Suprapubic skin (tissue), 4 donors: Measurements from ENCODE around the gene KDM6B. TPM values are rescaled to one million over a fixed set of nuclear protein-coding genes. Genes with fewer than 3 reads are reported as not detected.

Source experiments
- DNase-seq, 2 donors: peaks; one replicate each; pipeline ENCODE4 v3.0.0-alpha.2; 2019; ENCODE audit warnings: low spot score in 2 of 2
- H3K27ac ChIP-seq: fragments of 200-600 bp; sonication (generic); one replicate; pipeline ENCODE4 v1.5.1; 2019
- H3K27me3 ChIP-seq: fragments of 200-600 bp; sonication (generic); one replicate; pipeline ENCODE4 v1.5.1; 2019
- H3K36me3 ChIP-seq: fragments of 200-600 bp; sonication (generic); one replicate; pipeline ENCODE4 v1.5.1; 2019
- H3K4me1 ChIP-seq: fragments of 200-600 bp; sonication (generic); one replicate; pipeline ENCODE4 v1.5.1; 2019
- H3K4me3 ChIP-seq: fragments of 200-600 bp; sonication (generic); one replicate; pipeline ENCODE4 v1.5.1; 2019; ENCODE audit warnings: mild to moderate bottlenecking
- H3K9me3 ChIP-seq: fragments of 200-600 bp; sonication (generic); one replicate; pipeline ENCODE4 v1.5.1; 2019
- EP300 ChIP-seq: sonication (generic); formaldehyde crosslinking; IDR thresholded peaks from one replicate; pipeline ENCODE4 v1.6.1; 2017; ENCODE audit warnings: antibody characterized with exemption
- POLR2A ChIP-seq, 2 donors: fragments of 450-650 bp; IDR thresholded peaks; one replicate each; pipeline ENCODE4 v1.6.1; 2017; ENCODE audit warnings: antibody characterized with exemption in 2 of 2, mild to moderate bottlenecking in 2 of 2, moderate library complexity in 2 of 2
- POLR2AphosphoS5 ChIP-seq, 3 donors: sonication (generic); formaldehyde crosslinking; IDR thresholded peaks; one replicate each; pipeline ENCODE4 v1.6.1; 2017; ENCODE audit warnings: antibody characterized with exemption in 3 of 3
- WGBS: methylation state at CpG from one replicate; pipeline ENCODE4 v1.1.5; 2018; 5-methylcytosine and 5-hydroxymethylcytosine counted together
- total RNA-seq, 4 donors: library from RNA; depleted of rRNA; stranded (reverse); fragments of >200 nt; gene quantifications; one replicate each; pipeline ENCODE4 v1.1.0, GENCODE V29; 2016
- TF ChIP-seq, protein P1 (sequence below), 2 donors: fragments of 200-600 bp in 1 of 2; fragments of 450-650 bp in 1 of 2; sonication (generic) in 1 of 2; IDR thresholded peaks; one replicate each; pipeline ENCODE4 v1.5.1; 2016 to 2019; ENCODE audit warnings: antibody characterized with exemption in 2 of 2, mild to moderate bottlenecking in 1 of 2, moderate library complexity in 1 of 2

Gene KDM6B
- total RNA-seq, 4 donors from 2014 or later, result 21.4 to 31.0 (median 26.7) TPM

DNA sequence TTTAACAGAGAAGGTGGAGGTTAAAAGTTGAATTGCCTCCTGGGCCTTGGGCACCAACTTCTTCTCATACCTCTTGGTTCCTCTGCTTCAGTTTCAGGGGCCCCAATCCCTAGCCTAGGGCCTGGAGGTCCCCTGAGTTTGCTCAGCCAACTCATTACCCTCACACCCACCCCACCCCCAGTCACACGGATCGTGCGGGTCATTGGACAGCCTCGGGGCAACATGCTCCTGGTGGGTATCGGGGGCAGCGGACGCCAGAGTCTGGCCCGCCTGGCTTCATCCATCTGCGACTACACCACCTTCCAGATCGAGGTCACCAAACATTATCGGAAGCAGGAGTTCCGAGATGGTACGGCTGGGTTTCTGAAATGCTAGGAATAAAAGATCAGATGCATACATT is 36.0 kb upstream of the KDM6B start:
- H3K27me3 ChIP-seq, result peaks cover 2% of the 10 kb centered on the region
- WGBS, result 76% methylated on average over 13 of the region's 13 CpGs
- DNase-seq, result no peak
- no peak overlapping the region for H3K27ac ChIP-seq
- H3K36me3 ChIP-seq, result no peaks in the 10 kb centered on the region
- no peaks in the 10 kb centered on the region for H3K4me1 ChIP-seq
- no peak overlapping the region for H3K4me3 ChIP-seq
- no peaks in the 10 kb centered on the region for H3K9me3 ChIP-seq
- TF ChIP-seq, protein P1, sequence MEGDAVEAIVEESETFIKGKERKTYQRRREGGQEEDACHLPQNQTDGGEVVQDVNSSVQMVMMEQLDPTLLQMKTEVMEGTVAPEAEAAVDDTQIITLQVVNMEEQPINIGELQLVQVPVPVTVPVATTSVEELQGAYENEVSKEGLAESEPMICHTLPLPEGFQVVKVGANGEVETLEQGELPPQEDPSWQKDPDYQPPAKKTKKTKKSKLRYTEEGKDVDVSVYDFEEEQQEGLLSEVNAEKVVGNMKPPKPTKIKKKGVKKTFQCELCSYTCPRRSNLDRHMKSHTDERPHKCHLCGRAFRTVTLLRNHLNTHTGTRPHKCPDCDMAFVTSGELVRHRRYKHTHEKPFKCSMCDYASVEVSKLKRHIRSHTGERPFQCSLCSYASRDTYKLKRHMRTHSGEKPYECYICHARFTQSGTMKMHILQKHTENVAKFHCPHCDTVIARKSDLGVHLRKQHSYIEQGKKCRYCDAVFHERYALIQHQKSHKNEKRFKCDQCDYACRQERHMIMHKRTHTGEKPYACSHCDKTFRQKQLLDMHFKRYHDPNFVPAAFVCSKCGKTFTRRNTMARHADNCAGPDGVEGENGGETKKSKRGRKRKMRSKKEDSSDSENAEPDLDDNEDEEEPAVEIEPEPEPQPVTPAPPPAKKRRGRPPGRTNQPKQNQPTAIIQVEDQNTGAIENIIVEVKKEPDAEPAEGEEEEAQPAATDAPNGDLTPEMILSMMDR (IDR thresholded peaks at IDR 0.05), result no peak
- no peak for TF ChIP-seq POLR2AphosphoS5 (IDR thresholded peaks at IDR 0.05)
- no peak for TF ChIP-seq EP300
- no peak for TF ChIP-seq POLR2A (IDR thresholded peaks at IDR 0.05)

DNA sequence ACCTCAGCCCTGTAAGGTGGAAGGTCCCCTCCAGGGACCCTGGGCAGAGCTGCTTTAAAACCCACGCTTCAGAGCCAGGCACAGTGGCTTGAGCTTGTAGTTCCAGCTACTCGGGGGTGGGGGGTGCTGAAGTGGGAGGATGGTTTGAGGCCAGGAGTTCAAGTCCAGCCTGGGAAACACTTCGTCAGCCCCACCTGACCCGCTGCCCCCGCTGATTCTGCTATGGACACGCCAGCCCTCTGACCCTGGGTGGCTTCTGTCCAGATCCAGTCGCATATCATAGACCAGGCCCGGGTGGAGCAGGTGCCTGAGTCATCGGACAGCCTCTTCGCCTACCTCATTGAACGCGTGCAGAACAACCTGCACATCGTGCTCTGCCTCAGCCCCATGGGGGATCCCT is 35.2 kb upstream of the KDM6B start:
- 66% methylated on average over 5 of the region's 13 CpGs for whole genome bisulfite sequencing
- TF ChIP-seq POLR2A (IDR thresholded peaks at IDR 0.05) (no peak), EP300 (no peak), POLR2AphosphoS5 (IDR thresholded peaks at IDR 0.05) (no peak)
- TF ChIP-seq, protein P1 (IDR thresholded peaks at IDR 0.05), result no peak
- H3K4me3 ChIP-seq, result no peak overlapping the region
- no peaks in the 10 kb centered on the region for H3K4me1 ChIP-seq
- no peaks in the 10 kb centered on the region for H3K36me3 ChIP-seq
- no peaks in the 10 kb centered on the region for H3K9me3 ChIP-seq
- no peak for DNase-seq
- H3K27ac ChIP-seq, result no peak overlapping the region
- H3K27me3 ChIP-seq, result peaks cover 2% of the 10 kb centered on the region

DNA sequence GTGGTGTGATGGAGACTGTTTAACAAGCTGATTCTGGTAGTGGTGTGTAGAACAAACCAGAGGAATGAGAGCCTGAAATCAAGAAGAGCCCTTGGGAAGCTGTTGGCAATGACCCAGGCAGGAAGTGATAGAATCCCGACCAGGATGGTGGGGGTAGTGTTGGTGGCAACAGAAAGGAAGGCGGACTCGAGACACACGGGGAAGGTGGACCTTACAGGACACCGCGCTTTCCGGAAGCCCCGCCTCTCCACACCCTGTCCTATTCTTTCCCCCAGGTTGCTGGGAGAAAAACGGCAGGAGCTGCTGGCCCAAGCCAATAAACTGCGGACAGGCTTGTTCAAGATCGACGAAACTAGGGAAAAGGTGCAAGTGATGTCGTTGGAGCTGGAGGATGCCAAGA is 30.0 kb upstream of the KDM6B start:
- DNase-seq, result no peak
- H3K27me3 ChIP-seq, result peaks cover 5% of the 10 kb centered on the region
- no peak overlapping the region for H3K4me3 ChIP-seq
- 34% methylated on average over 13 of the region's 13 CpGs for WGBS
- TF ChIP-seq POLR2A (IDR thresholded peaks at IDR 0.05) (no peak), POLR2AphosphoS5 (IDR thresholded peaks at IDR 0.05) (no peak), EP300 (no peak)
- TF ChIP-seq, protein P1 (IDR thresholded peaks at IDR 0.05), result no peak
- H3K4me1 ChIP-seq, result no peaks in the 10 kb centered on the region
- no peaks in the 10 kb centered on the region for H3K9me3 ChIP-seq
- H3K36me3 ChIP-seq, result no peaks in the 10 kb centered on the region
- H3K27ac ChIP-seq, result no peak overlapping the region

DNA sequence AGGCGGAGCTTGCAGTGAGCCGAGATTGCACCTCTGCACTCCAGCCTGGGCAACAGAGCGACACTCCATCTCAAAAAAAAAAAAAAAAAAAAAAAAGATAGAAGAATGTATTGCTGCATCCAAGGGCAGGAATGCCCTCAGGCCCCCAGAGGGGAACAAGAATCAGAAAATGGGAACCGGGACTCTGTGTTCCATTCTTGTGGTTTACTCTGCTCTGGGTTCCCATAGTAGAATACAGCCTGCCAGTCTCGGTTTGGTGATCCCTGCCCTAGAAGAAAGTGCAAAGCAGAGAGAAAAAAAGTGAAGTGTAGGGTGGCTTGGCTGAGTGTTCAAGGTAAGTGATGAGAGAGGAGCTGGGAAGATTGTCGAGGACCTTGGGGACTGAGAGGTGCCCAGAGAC is 27.4 kb upstream of the KDM6B start:
- H3K27ac ChIP-seq, result no peak overlapping the region
- no peaks in the 10 kb centered on the region for H3K36me3 ChIP-seq
- 75% methylated on average over 6 of the region's 6 CpGs for WGBS
- no peak for TF ChIP-seq POLR2AphosphoS5 (IDR thresholded peaks at IDR 0.05)
- TF ChIP-seq, protein P1 (IDR thresholded peaks at IDR 0.05), result no peak
- no peak for TF ChIP-seq EP300
- TF ChIP-seq POLR2A (IDR thresholded peaks at IDR 0.05), result no peak
- no peak overlapping the region for H3K4me3 ChIP-seq
- H3K9me3 ChIP-seq, result no peaks in the 10 kb centered on the region
- peaks cover 5% of the 10 kb centered on the region for H3K27me3 ChIP-seq
- no peak for DNase-seq
- H3K4me1 ChIP-seq, result no peaks in the 10 kb centered on the region

DNA sequence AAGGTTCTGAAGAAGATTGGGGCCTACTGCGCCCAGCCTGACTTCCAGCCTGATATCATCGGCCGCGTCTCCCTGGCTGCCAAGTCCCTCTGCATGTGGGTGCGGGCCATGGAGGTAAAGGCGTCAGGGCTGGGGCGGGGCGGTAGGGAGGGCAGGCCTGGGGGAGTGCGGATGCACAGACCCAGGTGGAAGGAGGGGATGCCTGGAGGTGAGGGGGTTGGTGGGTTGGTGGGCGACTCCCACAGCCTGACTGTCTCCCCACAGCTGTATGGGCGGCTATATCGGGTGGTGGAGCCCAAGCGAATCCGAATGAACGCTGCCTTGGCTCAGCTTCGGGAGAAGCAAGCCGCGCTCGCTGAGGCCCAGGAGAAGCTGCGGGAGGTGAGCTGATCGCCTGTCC is 26.8 kb upstream of the KDM6B start:
- H3K27ac ChIP-seq, result no peak overlapping the region
- no peak overlapping the region for H3K4me3 ChIP-seq
- H3K36me3 ChIP-seq, result no peaks in the 10 kb centered on the region
- H3K27me3 ChIP-seq, result peaks cover 5% of the 10 kb centered on the region
- no peaks in the 10 kb centered on the region for H3K4me1 ChIP-seq
- no peaks in the 10 kb centered on the region for H3K9me3 ChIP-seq
- TF ChIP-seq POLR2AphosphoS5 (IDR thresholded peaks at IDR 0.05) (no peak), EP300 (no peak), POLR2A (IDR thresholded peaks at IDR 0.05) (no peak)
- TF ChIP-seq, protein P1 (IDR thresholded peaks at IDR 0.05), result no peak
- 89% methylated on average over 20 of the region's 21 CpGs for WGBS
- no peak for DNase-seq
